ENCODE measurements around the gene CNTFR. TPM values are rescaled to one million over a fixed set of nuclear protein-coding genes. Genes with fewer than 3 reads are reported as not detected.
A peak's percentile ranks its signal among the peaks of the same experiment; 100 is the strongest.

The CNTFR gene
- total RNA-seq, 6 experiments from 2014 or later, result 0.71 to 12.5 (median 3.4) TPM

DNA sequence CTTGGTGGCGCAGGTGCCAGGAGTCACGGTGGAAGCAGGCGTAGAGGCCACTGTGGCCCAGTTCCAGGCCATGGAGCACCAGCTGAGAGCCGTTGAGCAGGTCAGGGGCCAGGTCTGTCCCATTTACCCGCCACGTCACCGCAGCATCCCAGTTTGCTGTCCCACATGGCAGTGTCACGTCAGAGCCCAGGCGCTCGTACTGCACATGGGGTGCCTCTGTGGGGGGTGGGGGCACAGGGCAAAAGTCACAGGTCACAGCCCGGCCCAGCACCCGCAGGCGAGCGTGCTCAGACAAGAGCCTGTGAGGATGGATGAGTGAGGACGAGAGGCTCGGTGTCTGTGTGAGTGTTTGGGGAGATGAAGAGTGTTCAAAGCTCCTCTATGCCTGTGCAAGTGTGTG lies 24.9 kb downstream of the CNTFR start:
- H3K9me3 ChIP-seq, result no peaks in the 10 kb centered on the region
- intact Hi-C loops (cut with DNase I), result no loop called here
- 88% methylated on average over 3 of the region's 16 CpGs for WGBS (ENCODE audit: insufficient coverage, low coverage, low lambda C conversion rate, missing lambda C conversion rate)
- H3K4me3 ChIP-seq, result no peak overlapping the region
- no peaks in the 10 kb centered on the region for H3K36me3 ChIP-seq
- peak in 1 of 3 donors; percentile 43 for DNase-seq
- no peak for TF ChIP-seq POLR2A (IDR thresholded peaks at IDR 0.05)
- TF ChIP-seq, protein P1, sequence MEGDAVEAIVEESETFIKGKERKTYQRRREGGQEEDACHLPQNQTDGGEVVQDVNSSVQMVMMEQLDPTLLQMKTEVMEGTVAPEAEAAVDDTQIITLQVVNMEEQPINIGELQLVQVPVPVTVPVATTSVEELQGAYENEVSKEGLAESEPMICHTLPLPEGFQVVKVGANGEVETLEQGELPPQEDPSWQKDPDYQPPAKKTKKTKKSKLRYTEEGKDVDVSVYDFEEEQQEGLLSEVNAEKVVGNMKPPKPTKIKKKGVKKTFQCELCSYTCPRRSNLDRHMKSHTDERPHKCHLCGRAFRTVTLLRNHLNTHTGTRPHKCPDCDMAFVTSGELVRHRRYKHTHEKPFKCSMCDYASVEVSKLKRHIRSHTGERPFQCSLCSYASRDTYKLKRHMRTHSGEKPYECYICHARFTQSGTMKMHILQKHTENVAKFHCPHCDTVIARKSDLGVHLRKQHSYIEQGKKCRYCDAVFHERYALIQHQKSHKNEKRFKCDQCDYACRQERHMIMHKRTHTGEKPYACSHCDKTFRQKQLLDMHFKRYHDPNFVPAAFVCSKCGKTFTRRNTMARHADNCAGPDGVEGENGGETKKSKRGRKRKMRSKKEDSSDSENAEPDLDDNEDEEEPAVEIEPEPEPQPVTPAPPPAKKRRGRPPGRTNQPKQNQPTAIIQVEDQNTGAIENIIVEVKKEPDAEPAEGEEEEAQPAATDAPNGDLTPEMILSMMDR (IDR thresholded peaks at IDR 0.05), result no peak
- H3K4me1 ChIP-seq, result peaks cover 0 to 8% (median 0%) of the 10 kb centered on the region in 4 donors
- no peak overlapping the region for H3K27ac ChIP-seq
- ATAC-seq, result no peak
- H3K27me3 ChIP-seq, result no peaks in the 10 kb centered on the region

DNA sequence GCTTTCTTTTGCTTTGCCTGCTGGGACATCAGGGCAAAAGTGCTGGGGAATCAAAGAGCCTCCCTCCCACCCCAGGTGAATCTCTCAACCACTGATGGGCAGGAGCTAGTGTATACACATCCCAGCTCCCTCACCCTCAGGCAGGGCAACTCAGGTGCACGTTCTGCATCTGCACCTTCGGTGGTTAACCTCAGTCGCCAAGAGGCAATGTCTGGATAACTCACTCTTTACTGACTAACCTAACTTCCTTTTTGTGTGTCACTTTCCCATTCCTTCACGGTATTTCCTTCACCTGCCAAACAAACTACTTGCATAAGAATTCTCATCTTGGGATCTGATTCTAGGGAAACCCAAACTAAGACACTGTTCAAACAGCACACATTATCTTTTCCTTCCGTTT lies 26.3 kb downstream of the CNTFR start:
- no peaks in the 10 kb centered on the region for H3K27me3 ChIP-seq
- 83% methylated on average over 5 of the region's 5 CpGs for WGBS (ENCODE audit: insufficient coverage, low coverage, low lambda C conversion rate, missing lambda C conversion rate)
- DNase-seq (no peak), ATAC-seq (no peak)
- no peak overlapping the region for H3K27ac ChIP-seq
- H3K4me3 ChIP-seq, result no peak overlapping the region
- peaks cover 0 to 8% (median 0%) of the 10 kb centered on the region in 4 donors for H3K4me1 ChIP-seq
- TF ChIP-seq, protein P1 (IDR thresholded peaks at IDR 0.05), result no peak
- TF ChIP-seq POLR2A (IDR thresholded peaks at IDR 0.05), result no peak
- no peaks in the 10 kb centered on the region for H3K36me3 ChIP-seq
- intact Hi-C loops (cut with DNase I), result no loop called here
- H3K9me3 ChIP-seq, result no peaks in the 10 kb centered on the region

DNA sequence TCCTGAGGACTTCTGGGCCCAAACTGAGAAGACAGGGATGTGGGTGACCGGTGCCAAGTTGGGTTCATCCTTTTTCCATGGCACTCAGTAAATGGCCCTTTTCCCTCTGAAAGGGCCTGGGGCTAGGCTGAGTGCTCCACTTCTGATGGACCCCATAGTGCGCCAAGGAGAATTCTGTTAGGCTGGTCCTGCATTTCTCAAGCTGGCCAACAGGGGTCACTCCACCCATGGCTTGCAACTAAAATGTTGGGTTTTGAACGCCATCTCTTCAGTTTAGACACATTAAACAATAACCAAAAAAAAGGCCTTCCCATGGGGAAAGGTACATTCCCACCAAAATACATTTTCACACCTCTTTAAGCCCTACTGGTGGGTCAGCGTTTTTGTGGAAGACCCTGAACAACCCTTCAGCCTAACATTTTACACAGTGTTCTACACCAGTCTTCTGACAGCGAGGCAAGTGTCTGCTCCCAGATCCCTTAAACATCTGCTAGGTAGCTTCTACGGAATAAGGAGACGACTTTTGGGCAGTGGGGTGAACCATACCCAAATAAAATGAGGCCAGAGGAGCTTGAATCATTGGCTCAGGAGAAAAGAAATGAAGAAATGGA lies 27.3 kb downstream of the CNTFR start:
- Histone ChIP-seq H3K36me3 (no peaks in the 10 kb centered on the region), H3K27me3 (no peaks in the 10 kb centered on the region), H3K4me3 (no peak overlapping the region), H3K27ac (no peak overlapping the region), H3K4me1 (peaks cover 0 to 8% (median 0%) of the 10 kb centered on the region in 4 donors), H3K9me3 (no peaks in the 10 kb centered on the region)
- ATAC-seq, result peak in 2 of 4 donors; percentile 40 to 47
- WGBS (ENCODE audit: insufficient coverage, low coverage, low lambda C conversion rate, missing lambda C conversion rate), result 84% methylated on average over 7 of the region's 7 CpGs
- intact Hi-C loops (cut with DNase I), result no loop called here
- DNase-seq, result peak in 1 of 3 donors; percentile 15
- TF ChIP-seq, protein P1 (IDR thresholded peaks at IDR 0.05), result peak; percentile 34 to 67 (median 44)
- no peak for TF ChIP-seq POLR2A (IDR thresholded peaks at IDR 0.05)

DNA sequence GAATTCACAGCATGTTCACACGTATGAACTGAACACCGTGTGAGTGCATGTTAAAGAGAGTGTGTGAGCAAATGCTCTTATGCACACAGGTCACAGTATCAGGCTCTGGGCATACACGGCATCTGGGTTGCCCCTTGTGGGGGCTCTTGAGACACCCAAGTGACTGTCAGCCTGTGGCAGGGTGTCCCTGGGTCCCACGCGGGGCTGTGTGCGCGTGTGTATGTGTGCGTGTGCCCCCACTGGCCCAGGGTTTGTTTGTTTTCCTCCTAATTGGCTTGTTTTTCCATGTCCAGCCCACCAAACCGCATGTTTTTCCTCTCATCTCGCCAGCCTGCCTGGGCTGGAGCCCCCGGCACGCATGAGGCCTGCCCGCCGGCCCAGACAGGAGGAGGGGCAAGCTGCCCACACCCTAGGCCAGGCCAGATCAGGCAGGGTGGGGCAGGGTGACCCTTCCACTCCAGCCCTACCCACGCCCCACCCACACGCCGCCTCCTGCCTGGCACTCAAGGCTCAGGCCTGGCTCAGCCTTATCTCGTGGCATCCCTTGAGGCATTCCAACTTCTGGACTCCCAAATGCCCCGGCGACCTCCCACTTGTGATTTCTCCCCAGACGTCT lies 28.8 kb downstream of the CNTFR start:
- Histone ChIP-seq H3K27me3 (no peaks in the 10 kb centered on the region), H3K36me3 (no peaks in the 10 kb centered on the region), H3K27ac (no peak overlapping the region), H3K9me3 (no peaks in the 10 kb centered on the region), H3K4me3 (no peak overlapping the region), H3K4me1 (peaks cover 0 to 8% (median 0%) of the 10 kb centered on the region in 4 donors)
- TF ChIP-seq, protein P1 (IDR thresholded peaks at IDR 0.05), result no peak
- TF ChIP-seq POLR2A (IDR thresholded peaks at IDR 0.05), result no peak
- ATAC-seq (no peak), DNase-seq (peak in 2 of 3 donors; percentile 2 to 32)
- intact Hi-C loops (cut with DNase I), result no loop called here
- 60% methylated on average over 1 of the region's 21 CpGs for WGBS (ENCODE audit: insufficient coverage, low coverage, low lambda C conversion rate, missing lambda C conversion rate)
